Mesodermal cell (in vitro differentiated cells): Measurements from ENCODE around the gene LAMA4.

Experiments used
- H3K27ac ChIP-seq: 2 replicates; pipeline ENCODE4 v1.7.0; 2013; ENCODE audit warnings: mild to moderate bottlenecking, low read depth, low read length, moderate library complexity; ENCODE audit not compliant: severe bottlenecking
- H3K36me3 ChIP-seq: 2 replicates; pipeline ENCODE4 v1.7.1; 2013; ENCODE audit warnings: mild to moderate bottlenecking, low read length, moderate library complexity; ENCODE audit not compliant: control insufficient read depth, insufficient read depth
- H3K4me1 ChIP-seq: one replicate; pipeline ENCODE4 v1.7.1; 2013; ENCODE audit warnings: mild to moderate bottlenecking, low read length; ENCODE audit not compliant: insufficient read depth, control insufficient read depth, poor library complexity, severe bottlenecking
- H3K4me3 ChIP-seq: 2 replicates; pipeline ENCODE4 v1.7.0; 2013; ENCODE audit warnings: low read length, control low read depth, mild to moderate bottlenecking; ENCODE audit not compliant: insufficient read depth, poor library complexity, severe bottlenecking; ENCODE audit errors: extremely low read depth
- H3K9me3 ChIP-seq: 2 replicates; pipeline ENCODE4 v1.7.1; 2013; ENCODE audit warnings: mild to moderate bottlenecking, low read length, moderate library complexity; ENCODE audit not compliant: control insufficient read depth
- WGBS, 2 experiments: methylation state at CpG; one replicate each; pipeline ENCODE4 v1.1.5; 2013; ENCODE audit warnings: missing lambda C conversion rate in 2 of 2; ENCODE audit not compliant: insufficient coverage in 2 of 2; 5-methylcytosine and 5-hydroxymethylcytosine counted together

LAMA4 gene

DNA sequence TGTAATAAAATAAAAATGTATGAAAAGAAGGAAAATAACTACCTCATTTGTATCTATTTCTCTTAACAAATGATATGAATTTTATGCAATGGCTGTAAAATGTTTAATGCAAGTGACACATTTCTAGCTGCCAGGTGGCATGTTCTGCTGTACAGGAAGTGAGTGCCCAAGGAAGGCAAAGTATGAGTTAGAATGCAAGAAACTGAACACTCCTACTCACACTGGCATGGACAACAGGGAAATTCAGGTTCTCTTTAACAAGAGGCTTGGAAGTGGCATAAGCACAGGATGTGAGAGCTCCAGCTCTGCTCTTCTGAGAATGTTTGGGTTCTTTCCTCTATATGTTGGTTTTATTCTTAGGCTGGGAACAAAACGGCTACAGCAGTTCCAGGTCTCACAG, 20.4 kb upstream of the LAMA4 start:
- H3K27ac ChIP-seq, result no peak overlapping the region
- H3K4me1 ChIP-seq, result no peaks in the 10 kb centered on the region
- H3K36me3 ChIP-seq, result no peaks in the 10 kb centered on the region
- 100% methylated on average over 1 of the region's 1 CpG; no CpG with 5 or more reads in 1 of the 2 experiments for WGBS, 2 experiments
- no peaks in the 10 kb centered on the region for H3K9me3 ChIP-seq
- H3K4me3 ChIP-seq, result no peak overlapping the region

DNA sequence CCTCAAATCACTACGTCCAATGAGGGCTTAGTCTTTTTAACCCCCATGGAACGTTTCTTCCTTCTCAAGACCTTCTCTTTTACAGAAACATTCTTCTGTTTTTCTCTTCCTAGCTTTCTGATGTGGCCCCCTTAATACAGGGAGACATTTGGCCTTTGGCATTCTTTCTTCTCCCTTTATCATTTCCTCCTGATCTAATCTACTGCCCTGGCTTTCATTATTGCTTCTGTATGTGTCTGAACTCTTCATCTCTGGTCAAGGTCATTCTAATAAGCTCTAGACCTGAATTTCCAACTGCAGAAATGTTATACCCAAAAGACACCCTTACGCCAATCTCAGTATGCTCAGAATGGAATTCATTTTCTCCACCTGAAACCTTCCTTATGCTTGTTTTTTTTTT, 18.4 kb upstream of the LAMA4 start:
- no peaks in the 10 kb centered on the region for H3K4me1 ChIP-seq
- no peaks in the 10 kb centered on the region for H3K36me3 ChIP-seq
- 96 to 100% methylated on average over 2 of the region's 3 CpGs for WGBS, 2 experiments
- H3K27ac ChIP-seq, result no peak overlapping the region
- H3K4me3 ChIP-seq, result no peak overlapping the region
- H3K9me3 ChIP-seq, result no peaks in the 10 kb centered on the region

DNA sequence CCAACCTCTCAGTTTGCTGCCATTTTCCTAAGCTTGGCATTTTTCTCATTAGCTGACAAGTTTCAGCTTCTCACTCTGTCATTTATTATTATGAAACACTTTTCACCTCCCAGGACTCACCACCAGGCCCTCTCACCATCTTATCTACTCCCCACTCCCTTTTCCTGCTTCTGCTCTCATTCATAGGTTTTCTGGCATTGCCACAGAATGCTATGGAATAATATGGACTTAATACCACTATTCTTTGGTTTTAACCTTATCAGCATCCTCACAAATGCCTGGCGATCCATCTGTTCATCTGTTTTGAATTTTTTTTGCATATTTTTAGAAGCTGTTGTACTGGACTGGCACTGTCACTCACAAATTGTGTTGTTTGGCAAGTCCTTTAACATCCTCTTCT, 16.4 kb upstream of the LAMA4 start:
- Histone ChIP-seq H3K4me1 (no peaks in the 10 kb centered on the region), H3K4me3 (no peak overlapping the region), H3K27ac (no peak overlapping the region), H3K36me3 (no peaks in the 10 kb centered on the region), H3K9me3 (no peaks in the 10 kb centered on the region)
- no CpG with 5 or more reads among the region's 1 CpG for WGBS, 2 experiments

DNA sequence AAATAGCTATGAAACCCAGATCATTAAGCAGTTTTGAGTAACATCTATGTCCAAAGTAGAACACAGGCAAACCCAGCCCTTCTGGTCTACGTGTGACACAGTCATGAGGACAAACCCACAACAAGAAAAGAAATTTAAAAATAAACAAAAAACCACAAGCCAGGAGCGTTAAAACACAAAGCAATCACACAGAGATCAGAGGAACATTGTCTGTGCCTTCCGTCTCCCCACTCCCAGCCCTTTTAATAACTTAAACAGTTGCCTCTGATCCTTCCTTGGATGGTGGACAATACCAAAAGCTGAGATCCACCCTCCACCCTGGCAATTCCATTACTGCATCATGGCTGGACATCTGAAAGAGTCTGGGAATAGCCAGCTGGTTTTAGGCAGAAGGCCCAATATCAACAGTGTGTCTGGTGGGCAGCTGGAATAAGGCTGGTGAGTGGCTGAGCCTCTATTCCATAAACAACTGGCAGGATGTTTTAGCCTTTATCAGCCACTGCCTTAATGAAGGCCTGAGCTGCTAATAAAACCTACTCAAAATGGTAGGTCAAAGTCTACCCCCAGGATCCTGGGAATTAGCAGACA, 15.7 kb upstream of the LAMA4 start:
- H3K4me1 ChIP-seq, result no peaks in the 10 kb centered on the region
- H3K4me3 ChIP-seq, result no peak overlapping the region
- 93 to 97% methylated on average over 3 of the region's 3 CpGs for WGBS, 2 experiments
- no peaks in the 10 kb centered on the region for H3K36me3 ChIP-seq
- H3K9me3 ChIP-seq, result no peaks in the 10 kb centered on the region
- H3K27ac ChIP-seq, result no peak overlapping the region

DNA sequence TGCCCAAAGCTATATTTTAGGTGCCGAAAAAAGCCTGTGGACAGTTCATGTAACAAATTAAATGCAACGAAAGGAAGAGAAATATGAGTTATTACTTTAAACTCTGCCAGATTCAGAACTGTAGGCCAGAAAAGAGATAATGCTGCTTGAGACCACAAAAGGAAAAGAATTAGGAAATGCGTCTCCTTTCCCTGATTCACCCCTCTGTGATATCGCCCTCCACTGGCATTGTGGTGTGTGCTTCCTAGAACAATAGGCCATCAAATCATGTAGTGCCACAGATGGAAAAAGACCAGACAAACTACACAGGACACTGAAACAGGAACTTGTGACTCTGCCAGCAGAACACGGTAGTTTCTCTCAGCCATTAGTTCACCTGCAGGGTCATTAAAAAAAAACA, 14.7 kb upstream of the LAMA4 start:
- Histone ChIP-seq H3K9me3 (no peaks in the 10 kb centered on the region), H3K4me3 (no peak overlapping the region), H3K36me3 (no peaks in the 10 kb centered on the region), H3K27ac (no peak overlapping the region), H3K4me1 (no peaks in the 10 kb centered on the region)
- 88 to 100% methylated on average over 3 to 4 of the region's 5 CpGs for WGBS, 2 experiments

DNA sequence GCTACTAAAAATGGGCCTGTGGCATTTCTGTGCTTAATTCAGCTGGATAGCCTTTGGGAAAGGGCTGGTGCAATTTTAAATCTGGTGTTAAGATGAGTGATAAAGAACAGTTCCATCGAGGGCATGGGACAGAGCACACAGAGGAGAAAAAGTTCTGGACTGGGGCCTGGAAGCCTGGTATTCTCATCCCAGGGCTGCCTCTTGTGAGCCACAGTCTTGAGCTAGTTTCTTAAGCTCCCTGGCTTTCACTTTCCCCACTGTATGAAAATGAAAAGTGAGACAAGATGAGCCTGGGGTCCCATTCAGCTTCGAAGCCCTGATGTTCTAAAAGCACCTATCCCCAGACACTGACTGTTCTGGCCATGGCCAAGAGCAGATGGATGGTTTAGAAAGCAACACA, 14.3 kb upstream of the LAMA4 start:
- no peaks in the 10 kb centered on the region for H3K9me3 ChIP-seq
- WGBS, 2 experiments, result 91 to 100% methylated on average over 1 of the region's 2 CpGs
- H3K4me3 ChIP-seq, result no peak overlapping the region
- no peaks in the 10 kb centered on the region for H3K4me1 ChIP-seq
- no peak overlapping the region for H3K27ac ChIP-seq
- H3K36me3 ChIP-seq, result no peaks in the 10 kb centered on the region

DNA sequence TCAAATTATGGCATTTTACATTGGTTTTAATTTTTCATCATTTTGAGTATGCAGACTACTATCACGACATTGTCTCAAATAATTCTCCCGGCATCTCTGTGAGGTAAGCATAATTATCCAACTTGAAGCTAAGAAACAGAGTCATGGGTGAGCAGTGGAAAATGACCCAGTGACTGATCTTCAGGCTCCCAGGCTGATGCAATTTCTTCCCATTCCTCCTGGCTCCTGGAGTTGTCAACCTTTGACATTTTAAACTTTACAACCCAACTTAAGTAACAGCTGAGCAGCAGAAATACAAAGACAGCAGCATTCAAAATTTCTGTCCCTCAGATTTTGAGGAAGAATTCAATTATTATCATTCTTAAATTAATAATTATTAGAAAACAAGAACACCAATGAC, 13.7 kb upstream of the LAMA4 start:
- 90 to 100% methylated on average over 1 to 2 of the region's 2 CpGs for whole genome bisulfite sequencing, 2 experiments
- no peaks in the 10 kb centered on the region for H3K4me1 ChIP-seq
- no peaks in the 10 kb centered on the region for H3K36me3 ChIP-seq
- no peak overlapping the region for H3K4me3 ChIP-seq
- no peaks in the 10 kb centered on the region for H3K9me3 ChIP-seq
- H3K27ac ChIP-seq, result no peak overlapping the region

DNA sequence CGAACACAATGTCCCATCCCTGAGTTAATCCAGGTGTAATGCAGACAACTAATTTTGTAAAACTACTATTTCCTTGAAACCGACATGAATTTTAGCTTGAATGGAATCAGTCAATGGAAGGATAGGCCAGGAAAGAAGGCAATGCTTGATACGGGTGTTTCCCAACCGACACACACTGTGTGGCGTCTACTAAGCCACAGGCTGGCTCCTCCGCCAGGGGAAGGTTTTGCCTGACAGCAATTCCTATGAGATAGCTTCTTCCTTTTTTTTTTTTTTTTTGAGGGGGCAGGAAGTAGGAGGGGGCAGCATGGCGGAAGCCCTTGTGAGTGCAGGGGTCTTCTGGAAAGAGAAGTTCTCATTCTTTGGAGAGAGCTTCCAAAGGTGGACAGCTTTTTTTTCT, 12.0 kb upstream of the LAMA4 start:
- Histone ChIP-seq H3K4me3 (no peak overlapping the region), H3K4me1 (no peaks in the 10 kb centered on the region), H3K36me3 (no peaks in the 10 kb centered on the region), H3K27ac (no peak overlapping the region), H3K9me3 (no peaks in the 10 kb centered on the region)
- 94 to 98% methylated on average over 5 of the region's 7 CpGs for WGBS, 2 experiments

DNA sequence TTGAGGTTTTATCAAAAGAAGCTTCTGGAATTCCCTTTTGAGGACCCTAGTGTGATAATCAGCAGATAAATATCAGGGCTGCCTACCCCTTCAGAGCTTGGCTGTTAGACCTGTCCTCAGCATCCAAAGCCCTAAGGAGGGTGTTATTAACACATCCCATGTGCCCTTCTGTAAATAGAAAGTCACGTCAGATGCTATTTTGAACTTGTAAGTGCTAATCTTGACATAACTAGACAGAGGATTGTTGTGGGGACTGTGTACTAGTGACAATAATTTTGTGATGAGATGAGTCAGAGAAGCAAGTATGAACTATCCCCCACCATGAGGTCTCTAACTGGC, 4.9 kb upstream of the LAMA4 start:
- H3K9me3 ChIP-seq, result no peaks in the 10 kb centered on the region
- no peaks in the 10 kb centered on the region for H3K36me3 ChIP-seq
- H3K4me3 ChIP-seq, result no peak overlapping the region
- H3K27ac ChIP-seq, result no peak overlapping the region
- WGBS, 2 experiments, result no CpG with 5 or more reads among the region's 1 CpG
- no peaks in the 10 kb centered on the region for H3K4me1 ChIP-seq

DNA sequence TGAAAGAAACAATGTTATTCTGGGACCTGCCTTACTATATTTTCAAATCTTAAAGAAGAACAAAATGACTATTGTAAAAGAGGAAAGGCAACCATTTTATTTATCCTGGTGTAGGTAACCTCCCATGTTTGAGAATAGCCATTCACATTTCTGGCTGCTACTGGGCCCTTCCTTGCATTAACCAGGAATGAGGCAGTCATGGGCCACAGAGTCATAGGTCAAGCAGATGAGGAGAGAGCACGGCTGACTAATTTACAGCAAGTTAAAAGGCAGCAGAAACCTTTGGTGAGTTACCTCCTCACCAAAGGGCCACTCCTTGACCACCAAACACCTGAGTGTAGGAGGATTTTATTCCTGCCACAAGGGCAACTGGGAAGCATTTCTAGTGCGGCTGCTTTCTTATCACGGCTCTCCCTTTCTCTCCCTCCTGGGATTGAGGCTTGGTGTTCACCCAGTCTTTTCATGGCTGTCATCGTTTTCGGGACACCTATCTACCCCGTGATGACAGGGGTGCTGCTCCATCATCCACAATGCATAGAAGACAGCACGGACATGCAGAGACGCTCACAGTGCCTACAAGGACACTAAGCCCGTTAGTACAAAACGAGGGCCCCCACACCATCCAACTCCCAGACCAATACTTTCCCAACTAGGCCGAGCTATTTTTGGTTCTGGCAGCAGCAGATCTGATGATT, 4.4 kb upstream of the LAMA4 start:
- Histone ChIP-seq H3K27ac (no peak overlapping the region), H3K9me3 (no peaks in the 10 kb centered on the region), H3K36me3 (no peaks in the 10 kb centered on the region), H3K4me3 (no peak overlapping the region), H3K4me1 (no peaks in the 10 kb centered on the region)
- WGBS, 2 experiments, result 86 to 97% methylated on average over 8 to 9 of the region's 11 CpGs

DNA sequence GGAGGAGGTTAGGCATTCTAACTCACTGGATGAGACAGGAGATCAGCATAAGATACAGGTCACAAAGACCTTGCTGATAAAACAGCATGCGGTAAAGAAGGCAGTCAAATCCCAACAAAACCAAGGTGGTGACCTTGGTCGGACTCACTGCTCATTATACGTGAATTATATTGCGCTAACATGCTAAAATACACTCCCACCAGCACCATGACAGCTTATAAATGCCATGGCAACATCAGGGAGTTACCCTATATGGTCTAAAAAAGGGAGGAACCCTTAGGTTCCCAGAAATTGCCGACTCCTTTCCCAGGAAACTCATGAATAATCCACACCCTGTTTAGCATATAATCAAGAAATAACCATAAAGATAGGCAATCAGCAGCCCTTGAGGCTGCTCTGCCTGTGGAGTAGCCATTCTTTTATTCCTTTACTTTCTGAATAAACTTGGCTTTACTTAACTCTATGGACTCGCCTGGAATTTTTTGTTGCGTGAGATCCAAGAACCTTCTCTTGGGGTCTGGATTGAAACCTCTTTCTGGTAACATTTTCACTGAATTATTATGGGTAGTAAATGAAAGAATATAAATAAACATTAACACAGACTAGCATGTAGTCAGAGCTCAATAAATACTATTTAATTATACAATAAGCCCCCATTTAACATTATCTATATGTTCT, 3.0 kb upstream of the LAMA4 start:
- no peaks in the 10 kb centered on the region for H3K9me3 ChIP-seq
- no peak overlapping the region for H3K27ac ChIP-seq
- no peaks in the 10 kb centered on the region for H3K36me3 ChIP-seq
- 77 to 90% methylated on average over 5 of the region's 7 CpGs for WGBS, 2 experiments
- peaks cover 4% of the 10 kb centered on the region for H3K4me1 ChIP-seq
- no peak overlapping the region for H3K4me3 ChIP-seq
